ENCODE data around the gene S1PR1. TPM values are rescaled to one million over a fixed set of nuclear protein-coding genes. Genes with fewer than 3 reads are reported as not detected.
A peak's percentile ranks its signal among the peaks of the same experiment; 100 is the strongest.

Gene S1PR1
- polyA plus RNA-seq, 1 donor: 10.0 TPM

GRCh38 chr1:101288491-101288944 lies 51.7 kb downstream of the S1PR1 start:
- Histone ChIP-seq H3K36me3 (ENCODE audit: control insufficient read depth, insufficient read depth, low read length) (no peaks in the 10 kb centered on the region), H3K4me1 (ENCODE audit: control insufficient read depth, insufficient read depth, low read length) (no peaks in the 10 kb centered on the region), H3K27ac (ENCODE audit: low read length) (no peak overlapping the region), H3K4me3 (ENCODE audit: low read length) (no peak overlapping the region), H3K27me3 (ENCODE audit: control insufficient read depth, insufficient read depth, low read length) (no peaks in the 10 kb centered on the region), H3K9me3 (ENCODE audit: control insufficient read depth, low read depth, low read length) (no peaks in the 10 kb centered on the region)
- WGBS (ENCODE audit: insufficient coverage, low lambda C conversion rate): no CpG with 5 or more reads among the region's 4 CpGs
- DNase-seq: peak; percentile 60 to 74

GRCh38 chr1:101290119-101290921 lies 53.5 kb downstream of the S1PR1 start:
- Histone ChIP-seq H3K27me3 (ENCODE audit: control insufficient read depth, insufficient read depth, low read length) (peaks cover 2% of the 10 kb centered on the region), H3K4me1 (ENCODE audit: control insufficient read depth, insufficient read depth, low read length) (no peaks in the 10 kb centered on the region), H3K9me3 (ENCODE audit: control insufficient read depth, low read depth, low read length) (no peaks in the 10 kb centered on the region), H3K27ac (ENCODE audit: low read length) (no peak overlapping the region), H3K36me3 (ENCODE audit: control insufficient read depth, insufficient read depth, low read length) (no peaks in the 10 kb centered on the region), H3K4me3 (ENCODE audit: low read length) (no peak overlapping the region)
- DNase-seq: no peak
- 65% methylated on average over 2 of the region's 6 CpGs for WGBS (ENCODE audit: insufficient coverage, low lambda C conversion rate)

Other genes starting within 250 kb of the S1PR1 start
- 39.0 TPM for gene DPH5, start 211.2 kb upstream of the S1PR1 start, polyA plus RNA-seq

Data from large intestine (tissue), 3 donors.